Stimulated activated CD4-positive, alpha-beta T cell treated with anti-CD3 and anti-CD28 coated beads, TNF-alpha, amount 100 ng/mL, for 1 hour (primary cell): ENCODE data around the gene LRRC26.

Experiments used
- DNase-seq, 3 donors: peaks; one replicate each; pipeline ENCODE4 v3.0.0-alpha.2; 2020; ENCODE audit warnings: low read depth in 3 of 3, low spot score in 1 of 3

LRRC26 gene

DNA sequence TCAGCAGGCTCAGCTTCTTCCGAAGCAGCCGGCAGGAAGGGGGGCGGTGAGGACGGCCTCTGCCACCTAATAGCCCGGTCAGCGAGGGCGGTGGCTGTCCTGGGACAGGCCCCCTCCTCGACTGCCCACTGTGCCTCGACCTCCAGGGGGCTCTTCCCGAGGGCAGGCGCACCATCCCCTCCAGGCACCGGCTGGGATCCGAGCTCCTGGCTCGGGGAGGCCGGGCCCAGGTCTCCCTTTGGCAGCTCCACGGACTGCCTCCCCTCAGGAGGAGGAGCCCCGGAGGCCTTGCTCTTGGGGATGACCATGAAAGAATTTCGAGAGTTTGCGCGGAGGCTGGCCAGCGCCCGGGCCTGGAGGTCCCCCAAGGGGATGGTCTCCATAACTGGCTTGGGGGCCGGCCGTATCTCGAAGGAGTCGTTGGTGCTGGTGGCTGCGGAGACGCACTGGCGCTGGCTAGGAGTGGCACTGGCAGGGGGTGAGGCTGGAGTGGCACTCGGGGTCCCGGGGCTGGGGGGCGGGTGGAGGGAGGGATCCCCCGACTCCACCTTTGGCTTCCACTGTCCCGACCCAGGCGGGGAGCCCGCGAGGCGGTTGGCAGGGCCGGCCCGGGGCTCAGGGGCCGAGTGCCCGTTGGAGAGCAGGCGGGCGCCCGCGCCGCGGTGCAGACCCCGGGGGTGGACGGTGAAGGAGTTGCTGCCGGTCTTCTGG is 29.7 kb upstream of the LRRC26 start:
- DNase-seq: no peak

DNA sequence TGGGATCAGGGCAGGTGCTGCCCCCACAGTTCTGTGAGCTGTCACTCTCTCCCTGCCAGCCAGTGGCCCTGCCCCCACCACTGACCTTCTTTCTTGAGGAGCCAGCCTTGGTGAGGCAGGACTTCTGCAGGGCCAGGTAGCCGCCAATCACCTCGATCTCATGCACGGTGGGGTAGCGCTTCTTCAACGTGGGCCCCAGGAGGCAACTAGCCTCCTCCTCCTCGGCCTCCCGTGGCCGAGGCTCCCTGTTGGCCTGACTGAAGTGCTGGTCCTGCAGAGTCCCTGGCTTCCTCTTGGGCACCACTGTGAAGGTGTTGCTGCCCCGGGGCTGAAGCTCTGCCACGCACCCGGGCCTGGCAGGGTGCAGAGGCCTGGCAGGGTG is 29.0 kb upstream of the LRRC26 start:
- DNase-seq: no peak

DNA sequence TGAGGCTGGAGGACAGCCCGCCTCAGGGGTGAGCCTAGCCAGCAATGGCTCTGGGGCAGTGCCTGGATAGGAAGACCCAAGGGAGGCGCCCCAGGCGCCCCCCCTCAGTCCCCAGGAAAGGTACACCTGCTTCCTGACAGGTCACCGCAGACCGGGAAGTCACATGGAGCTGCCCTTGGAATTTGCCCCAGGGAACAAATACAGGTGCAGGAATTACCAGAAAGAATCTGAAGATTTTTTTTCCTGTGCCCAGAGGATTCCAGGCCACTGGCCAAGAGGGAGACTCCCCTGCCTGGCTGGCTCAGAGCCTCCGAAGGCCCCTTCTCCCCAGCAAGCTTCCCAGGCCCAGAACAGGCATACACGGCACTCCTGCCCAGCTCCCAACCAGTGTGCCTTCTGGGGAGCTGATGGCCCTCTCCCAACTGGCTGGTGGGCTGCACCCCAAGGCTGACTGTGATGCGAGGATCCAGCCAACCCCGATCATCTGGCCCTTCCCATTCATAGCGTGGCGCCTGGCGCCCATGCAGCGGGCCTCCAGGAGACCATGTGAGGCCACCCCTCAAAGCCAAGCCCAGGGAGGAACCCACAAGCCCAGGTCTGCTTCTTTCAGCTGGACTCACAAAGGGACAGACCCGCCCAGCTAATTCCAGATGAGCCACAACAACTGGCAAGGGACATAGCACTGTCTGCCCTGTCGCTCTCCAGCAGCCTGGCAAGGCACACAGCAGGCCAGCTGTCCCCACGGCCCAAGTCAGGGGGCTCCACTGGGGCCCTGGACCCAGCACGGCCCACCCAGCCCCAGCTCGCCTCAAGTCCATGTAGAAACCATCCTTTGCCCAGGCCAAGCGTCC is 28.4 kb upstream of the LRRC26 start:
- DNase-seq: no peak

DNA sequence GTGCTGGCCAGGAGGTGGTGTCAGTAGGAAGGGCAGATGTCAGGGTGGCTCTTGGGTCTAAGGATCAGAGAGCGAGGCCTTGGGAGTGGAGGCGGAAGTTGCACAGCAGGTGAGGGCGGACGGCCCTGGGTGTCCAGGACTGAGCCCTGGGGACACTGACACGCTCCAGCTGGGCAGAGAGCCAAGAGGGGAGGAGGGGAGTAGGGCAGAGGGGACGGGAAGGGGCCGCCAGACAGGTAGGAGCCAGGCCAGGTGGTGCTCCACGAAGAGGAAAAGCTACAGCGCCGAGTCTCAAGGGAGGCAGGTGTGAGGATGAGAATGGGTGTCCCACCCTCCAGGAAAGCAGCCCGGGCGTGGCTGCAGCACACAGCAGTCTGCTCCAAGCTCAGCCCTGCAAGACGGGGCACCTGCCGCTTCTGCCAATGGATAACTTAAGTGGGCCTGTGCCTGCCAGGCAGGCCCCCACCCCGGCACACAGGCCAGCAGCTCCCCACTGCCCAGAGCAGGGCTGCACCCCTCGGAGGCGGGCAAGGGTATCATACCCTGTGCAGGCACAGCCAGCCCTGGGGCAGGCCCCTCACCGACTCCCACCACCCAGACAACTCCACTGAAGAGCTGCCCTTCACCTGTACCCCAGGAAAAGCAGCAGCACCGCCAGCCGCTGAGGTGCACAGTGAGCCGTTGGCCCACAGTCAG is 25.8 kb upstream of the LRRC26 start:
- no peak for DNase-seq

DNA sequence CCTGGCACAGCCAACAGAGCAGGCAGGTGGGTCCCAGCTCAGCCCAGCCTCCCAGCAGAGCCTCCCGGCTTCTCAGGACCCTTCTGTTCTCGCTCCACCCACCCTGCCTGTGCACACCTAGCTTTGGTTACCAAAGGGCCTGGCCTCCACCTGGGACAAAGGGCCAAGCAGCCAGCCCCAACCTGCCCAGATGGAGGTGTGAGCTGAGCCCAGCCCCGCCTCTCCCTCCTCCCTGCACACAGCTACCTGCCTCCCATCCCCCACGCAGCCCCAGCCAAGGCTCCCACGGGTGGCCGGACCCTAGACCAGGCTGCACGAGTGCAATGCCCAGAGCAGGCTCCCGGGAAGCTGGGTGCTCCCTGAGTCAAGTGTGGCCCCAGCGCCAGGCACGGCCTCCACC is 25.1 kb upstream of the LRRC26 start:
- no peak for DNase-seq

DNA sequence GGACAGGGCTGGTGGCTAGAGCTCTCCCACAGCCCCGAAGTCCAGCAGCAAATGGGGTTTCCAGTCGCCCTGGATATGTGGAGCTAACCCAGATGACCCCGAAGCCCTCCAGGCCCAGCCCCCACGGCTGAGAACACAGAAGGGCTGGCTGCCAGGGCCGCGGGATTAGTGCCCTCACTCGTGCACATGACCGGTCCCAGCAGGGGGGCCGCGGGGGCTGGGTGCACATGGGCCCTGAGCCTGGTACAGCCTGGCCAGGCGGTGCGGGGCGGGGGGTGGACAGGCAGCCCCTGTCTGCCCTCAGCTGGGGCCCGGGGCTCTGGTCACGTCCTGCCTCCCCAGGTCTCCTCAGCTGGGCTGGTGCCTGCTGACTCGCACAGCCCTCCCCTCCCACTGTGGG is 24.5 kb upstream of the LRRC26 start:
- no peak for DNase-seq

DNA sequence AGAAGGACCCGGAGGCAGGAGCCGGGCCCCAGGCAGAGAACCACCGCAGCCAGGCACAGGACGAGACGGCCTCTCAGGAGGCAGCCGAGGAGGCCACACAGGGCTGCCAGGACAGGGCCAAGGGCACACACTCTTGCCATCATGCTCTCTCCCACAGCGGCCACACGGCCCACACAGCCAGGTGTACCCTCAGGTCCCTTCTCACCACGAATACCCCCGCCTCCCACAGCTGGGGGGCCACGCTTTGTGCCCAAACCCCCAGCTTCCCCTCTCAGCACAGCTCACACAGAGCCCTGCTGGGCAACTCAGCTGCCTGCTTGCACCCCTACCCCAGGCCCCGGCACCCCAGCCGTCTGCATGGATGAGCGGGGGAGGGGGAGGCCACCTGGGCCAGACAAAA is 23.9 kb upstream of the LRRC26 start:
- no peak for DNase-seq

DNA sequence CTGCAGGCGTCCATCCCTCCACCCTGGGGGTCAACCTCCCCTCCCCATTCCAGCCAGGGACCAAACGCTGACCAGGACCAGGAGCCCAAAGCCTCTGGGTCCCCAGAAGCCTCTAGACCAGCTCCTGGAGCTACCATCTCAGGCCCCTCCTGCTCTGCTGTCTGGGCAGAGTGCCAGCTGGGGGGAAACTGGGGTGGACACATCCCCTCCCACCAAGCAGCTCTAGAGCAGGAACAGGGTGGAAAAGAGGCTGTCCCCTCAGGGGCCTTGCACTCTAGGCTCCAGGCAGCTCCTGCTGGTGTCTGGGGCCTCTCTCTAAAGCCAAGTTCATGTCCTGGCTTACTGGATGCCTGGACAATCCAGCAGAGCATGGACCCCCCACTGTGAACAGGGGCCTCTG is 23.0 kb upstream of the LRRC26 start:
- DNase-seq: no peak

DNA sequence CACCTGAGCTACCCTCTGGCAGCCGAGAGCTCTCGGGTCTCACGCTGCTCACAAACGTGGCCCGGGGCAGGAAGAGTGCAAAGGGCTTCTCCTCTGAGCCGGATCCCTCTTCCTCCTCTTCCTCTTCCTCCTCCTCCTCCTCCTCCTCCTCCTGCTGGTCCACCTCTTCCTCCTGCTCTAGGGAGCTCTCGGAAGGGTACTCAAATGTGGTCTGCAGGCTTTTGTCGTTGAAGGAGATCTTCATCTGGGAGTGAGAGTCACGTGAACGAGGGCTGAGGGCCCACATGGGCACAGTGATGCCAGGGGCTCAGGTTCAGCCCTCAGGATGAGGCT is 22.6 kb upstream of the LRRC26 start:
- no peak for DNase-seq

DNA sequence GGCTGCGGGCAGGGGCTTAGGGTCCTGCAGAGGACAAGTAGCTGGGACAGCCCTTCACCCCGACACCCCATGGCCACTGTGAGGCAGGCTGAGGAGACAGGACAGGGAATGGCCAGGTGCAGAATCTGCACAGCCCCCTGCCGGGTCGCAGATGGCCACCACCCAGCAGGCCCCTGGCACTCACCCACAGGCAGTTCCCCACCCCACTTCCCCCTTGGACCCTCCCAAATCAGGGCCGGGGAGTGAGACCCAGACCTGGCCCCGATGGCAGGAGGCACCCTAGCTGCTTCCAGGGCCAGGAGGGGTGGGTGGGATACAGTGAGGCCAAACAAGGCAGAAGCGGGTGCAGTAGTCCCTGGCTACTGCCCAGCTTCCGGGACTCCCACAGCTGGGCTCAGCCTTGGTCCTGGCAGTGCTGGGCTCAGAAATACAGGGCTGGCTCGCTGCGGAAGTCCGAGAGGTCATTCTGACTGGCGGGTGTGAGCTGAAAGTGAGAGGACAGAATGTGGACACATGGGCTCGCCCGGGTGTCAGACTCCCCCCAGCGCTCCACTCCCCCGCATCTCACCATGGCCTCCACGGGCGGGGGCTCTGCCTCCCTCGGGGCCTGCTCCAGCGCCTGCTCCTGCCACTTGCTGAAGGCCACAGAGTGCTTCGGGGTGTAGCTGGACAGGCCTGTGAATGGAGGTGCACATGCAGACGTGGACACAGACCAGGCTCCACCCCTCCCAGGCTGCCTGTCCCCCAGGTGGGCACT is 22.0 kb upstream of the LRRC26 start:
- DNase-seq: no peak

DNA sequence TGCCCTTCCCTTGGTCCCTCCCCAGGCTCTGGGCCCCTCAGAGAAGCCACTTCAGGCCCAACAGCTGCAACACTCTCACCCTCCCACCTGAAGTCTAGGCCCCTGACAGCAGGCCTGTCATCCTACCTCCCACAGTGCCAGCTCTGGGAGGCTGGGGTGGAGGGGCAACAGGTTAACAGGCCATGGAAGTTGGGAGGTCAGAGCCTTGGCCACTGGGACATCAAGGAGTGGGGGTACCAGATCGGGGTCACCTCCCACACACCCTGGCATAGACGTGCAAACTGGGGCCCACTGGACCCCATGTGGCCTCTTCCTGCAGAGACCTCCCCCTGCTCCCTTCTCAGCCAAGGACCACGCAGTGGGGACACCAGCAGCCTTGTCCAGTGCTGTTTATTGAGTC is 21.4 kb upstream of the LRRC26 start:
- DNase-seq: no peak

DNA sequence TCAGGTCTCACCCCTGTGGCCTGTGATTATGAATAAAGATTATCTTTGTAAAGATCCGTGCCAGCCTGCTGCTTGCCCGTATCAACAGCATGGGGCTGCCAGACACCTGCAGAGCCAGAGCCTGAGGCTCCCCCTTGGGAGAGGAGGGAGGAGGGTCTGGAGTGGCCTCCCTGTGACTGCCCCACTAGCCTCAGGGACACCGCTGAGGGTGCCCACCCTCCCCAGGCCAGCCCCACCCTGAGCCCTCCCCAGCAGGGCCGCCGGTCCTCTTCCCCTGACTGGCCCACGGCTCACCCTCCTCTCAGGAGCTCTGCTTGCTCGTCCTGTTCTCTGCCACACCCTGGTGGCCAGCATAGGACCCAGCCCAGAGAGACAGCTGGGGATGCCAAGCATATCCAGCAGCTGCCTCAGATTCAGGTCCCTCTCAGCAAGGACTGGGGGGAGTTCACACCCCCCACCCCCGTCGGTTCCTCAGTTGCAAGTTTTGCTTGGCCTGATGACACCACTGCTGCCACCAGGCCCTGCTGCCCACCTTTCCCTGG is 20.5 kb upstream of the LRRC26 start:
- DNase-seq: no peak

DNA sequence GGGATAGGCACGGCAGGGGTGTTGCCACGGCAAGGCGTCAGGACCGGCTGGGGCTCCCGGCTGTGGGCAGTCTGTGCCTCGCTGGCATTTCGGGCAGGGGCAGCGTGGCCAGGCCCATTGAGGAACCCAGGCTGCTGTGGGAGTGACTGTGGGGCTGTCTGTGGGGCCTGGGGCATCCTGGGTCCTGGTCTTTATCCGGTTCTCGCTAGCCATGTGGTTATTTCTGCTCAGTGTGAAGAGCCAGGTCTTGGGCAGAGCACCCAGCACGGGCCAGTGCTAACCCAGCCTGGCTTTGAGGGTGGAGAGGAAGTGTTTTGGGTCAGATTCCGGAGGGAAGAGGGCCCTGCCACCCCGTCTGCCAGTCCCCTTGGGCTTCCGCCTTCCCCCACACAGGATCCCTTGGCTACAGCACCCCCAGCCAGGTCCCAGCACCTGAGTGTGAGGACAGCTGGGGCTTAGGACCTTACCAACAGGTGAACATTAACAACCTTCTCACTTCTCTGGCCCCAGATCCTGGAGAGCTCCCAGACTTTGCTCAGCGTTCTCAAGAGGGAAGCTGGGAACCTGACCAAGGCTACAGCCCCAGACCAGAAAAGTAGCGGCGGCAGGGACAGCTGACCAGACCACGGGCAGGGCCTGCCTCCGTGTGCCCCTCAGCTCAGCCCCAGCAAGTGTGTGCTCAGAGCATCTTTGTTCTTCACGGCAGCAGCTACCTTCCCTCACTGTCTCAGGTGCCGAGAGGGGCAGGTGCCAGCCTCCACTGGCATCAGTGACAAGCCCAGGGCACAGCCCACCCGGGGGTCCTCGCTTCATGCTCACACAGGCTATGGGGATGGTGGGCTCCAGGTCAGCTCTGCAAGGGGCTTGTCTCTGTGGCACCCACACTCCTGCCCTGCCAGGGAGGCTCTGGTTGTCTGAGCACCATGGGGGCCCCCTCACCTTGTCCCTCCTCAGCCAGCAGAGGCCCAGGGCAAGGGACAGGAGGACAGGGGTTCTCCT is 19.7 kb upstream of the LRRC26 start:
- no peak for DNase-seq

DNA sequence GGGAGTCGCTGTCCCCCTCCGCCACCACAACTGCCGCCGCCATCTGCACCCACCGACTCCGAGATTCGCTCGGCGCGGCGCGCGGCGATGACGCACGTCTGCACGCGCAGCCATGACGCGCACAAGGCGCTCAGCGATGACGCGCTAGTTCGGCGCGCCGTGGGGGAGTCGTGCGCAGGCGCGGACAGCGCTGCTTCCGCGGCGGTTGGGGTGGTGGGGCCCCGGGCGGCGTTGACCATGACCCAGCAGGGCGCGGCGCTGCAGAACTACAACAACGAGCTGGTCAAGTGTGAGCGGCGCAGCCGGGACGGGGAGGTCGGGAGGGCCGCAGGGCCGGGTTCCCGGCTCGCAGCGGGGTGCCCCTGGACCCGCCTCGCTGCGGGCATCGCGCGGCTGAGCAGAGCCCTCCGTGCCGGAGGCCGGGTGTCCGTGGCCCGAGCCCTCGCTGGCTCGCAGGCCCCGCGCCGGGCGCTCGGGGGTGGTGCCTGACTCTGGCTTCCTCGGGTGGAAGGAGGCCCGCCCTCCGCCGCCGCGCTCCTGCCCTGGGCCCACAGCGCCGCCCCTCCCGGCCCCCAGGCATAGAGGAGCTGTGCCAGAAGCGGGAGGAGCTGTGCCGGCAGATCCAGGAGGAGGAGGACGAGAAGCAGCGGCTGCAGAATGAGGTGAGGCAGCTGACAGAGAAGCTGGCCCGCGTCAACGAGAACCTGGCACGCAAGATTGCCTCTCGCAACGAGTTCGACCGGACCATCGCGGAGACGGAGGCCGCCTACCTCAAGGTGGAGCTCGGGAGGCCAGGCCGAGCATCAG is 18.8 kb upstream of the LRRC26 start, which contains the start of the genes ANAPC2 and SSNA1:
Gene ANAPC2, minus strand, starts transcription at position 71 of the 807 bp plus-strand sequence. Its CDS starts 28 bp downstream, at position 43.
Gene SSNA1, plus strand, starts transcription at position 187 of the 807 bp plus-strand sequence. Its CDS starts 51 bp downstream, at position 238.
- DNase-seq: peak; percentile 74 to 92 (median 85)

DNA sequence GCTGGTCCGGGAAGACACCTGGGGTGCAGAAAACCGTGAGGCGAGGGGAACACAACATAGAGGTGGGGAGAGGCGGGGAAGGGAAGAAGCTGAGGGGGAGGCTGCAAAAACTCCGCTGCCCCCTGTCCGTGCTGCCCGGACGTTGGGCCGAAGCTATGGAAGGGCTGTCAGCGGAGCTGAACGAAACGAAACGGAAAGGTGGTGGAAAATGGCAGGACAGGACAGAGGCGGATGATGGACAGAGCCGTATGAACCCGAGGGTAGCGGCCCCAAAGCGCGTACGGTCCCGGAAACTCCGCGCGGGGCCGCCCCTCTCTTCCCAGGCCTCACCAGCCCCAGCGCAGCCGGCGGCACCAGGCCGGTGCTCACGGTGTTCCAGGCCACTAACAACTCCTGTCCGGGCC is 18.2 kb upstream of the LRRC26 start:
- DNase-seq: no peak

DNA sequence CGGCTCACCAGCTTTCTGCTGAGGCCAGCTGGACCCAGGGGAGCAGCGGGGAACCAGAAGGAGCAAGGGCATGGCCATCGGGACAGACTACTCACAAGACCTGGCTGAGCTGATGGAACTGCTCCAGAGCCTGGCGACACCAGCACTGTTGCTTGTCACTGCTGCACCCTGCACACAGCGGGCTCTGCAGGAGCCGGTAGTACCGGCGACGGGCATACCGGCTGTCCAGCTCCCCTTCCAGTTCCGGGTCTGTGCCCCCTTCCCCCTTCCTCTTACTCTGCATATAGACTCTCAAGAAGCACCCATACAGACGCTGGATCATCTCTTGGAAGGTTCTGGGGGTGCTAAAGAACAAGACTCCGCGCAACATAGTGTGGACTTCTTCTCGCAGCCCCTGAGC is 17.5 kb upstream of the LRRC26 start:
- no peak for DNase-seq

DNA sequence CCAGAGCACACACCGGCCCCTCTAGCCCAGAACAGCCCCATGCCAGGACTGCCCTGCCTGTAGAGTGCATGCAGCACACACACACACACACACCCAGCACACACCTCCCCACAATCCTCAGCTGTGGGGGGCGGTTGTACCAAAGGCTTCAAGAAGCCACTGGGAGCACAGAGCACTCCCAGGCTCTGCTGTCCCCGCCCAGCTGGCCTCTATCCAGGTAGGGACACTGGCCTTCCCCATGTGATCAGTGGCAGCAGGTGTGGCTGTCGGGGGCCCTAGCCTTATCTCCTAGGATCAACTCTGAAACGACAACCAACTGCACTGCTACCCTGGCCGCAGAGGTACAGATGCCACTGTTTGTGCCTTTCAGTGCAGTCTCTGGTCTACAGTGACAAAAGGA is 16.5 kb upstream of the LRRC26 start:
- no peak for DNase-seq

DNA sequence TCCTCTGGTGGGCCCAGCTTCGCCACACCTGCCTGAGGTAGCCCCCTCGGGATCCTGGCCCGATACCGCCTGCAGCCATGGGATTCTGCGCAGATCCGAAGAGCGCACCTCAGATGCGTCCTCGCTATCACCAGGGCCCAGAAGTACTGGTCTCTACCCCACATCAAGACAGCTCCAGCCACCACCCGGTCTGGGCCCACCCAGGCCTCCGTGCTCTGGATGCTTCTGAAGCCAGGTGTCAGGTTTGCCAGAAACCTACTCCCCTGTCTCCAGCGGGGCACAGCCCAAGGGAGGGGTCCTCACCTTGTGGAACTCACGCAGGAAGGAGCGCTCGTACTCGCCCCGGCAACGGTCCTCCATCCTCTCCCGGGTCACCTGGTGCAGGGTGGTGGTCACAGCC is 16.1 kb upstream of the LRRC26 start:
- DNase-seq: no peak
